ENCODE results near the gene PTPRA.

PTPRA gene

DNA sequence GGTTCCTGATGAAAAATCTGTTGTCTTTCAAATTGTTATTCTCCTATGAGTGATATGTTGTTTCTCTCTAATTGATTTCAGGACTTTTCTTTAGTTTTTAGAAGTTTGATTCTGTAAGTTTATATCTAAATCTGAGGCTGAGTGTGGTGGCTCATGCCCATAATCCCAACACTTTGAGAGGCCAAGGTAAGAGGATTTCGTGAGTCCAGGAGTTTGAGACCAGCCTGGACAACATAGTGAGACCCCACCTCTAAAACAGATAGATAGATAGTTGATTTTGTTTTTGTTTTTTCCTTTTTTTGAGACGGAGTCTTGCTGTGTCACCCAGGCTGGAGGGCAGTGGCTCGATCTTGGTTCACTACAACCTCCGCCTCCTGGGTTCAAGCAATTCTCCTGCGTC, 64.6 kb downstream of the PTPRA start:
- DNase-seq: no peak

- DNase-seq: no peak
Observed at GRCh38 chr20:2942439-2942838, 69.2 kb downstream of the PTPRA start.

GRCh38 chr20:2946988-2947961, 74.0 kb downstream of the PTPRA start:
- DNase-seq: no peak

DNA sequence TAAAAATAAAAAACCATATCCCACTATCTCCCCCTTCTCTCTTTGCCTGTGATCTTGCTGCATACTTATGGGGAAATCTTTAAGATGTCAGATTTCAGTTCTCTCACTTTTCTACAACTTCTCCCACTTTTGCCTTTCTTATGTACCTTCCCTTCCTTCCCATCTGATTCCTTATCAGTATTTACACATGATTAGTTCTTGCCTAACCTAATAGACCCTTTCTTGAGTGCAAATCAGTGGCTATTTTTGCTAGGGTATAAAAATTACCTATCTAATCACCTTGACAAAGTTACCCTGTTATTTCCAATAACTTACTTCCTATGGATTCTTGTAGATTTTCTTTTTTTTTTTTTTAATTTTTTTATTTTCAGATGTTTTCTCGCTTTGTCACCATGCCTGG, 75.7 kb downstream of the PTPRA start:
- no peak for DNase-seq

DNA sequence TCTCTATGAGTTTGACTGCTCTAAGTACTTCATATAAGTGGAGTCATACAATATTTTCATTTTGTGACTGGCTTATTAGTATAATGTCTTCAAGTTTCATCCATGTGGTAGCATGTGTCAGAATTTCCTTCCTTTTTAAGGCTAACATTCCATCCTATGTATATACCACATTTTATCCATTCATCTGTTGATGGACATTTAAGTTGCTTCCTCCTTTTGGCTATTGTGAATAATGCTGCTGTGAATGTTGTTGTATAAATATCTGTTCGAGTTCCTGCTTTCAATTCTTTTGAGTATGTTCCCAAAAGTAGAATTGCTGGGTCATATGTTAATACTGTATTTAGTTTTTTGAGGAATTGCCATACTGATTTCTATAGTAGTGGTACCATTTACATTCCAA, 79.5 kb downstream of the PTPRA start:
- no peak for DNase-seq

GRCh38 chr20:2955257-2955970, 82.1 kb downstream of the PTPRA start:
- DNase-seq: no peak

DNA sequence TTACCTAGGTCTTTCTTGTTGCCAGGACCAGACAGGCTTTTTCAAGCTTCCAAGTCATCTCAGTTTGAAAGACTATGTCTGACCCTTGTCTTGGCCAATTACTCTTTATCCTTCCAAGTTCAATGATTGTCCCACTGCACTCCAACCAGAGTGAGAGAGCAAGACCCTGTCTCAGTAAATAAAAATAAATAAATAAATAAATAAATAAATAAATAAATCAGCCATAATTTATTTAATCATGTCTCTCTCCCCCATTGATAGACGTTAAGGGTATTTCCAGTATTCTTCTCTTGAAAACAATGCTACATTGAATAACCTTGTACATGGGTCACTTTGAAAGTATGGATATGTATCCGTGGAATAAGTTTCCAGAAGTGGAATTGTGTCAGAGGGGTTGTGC, 83.2 kb downstream of the PTPRA start:
- no peak for DNase-seq

- DNase-seq: no peak
Observed at GRCh38 chr20:2967841-2968240, 94.6 kb downstream of the PTPRA start.

DNA sequence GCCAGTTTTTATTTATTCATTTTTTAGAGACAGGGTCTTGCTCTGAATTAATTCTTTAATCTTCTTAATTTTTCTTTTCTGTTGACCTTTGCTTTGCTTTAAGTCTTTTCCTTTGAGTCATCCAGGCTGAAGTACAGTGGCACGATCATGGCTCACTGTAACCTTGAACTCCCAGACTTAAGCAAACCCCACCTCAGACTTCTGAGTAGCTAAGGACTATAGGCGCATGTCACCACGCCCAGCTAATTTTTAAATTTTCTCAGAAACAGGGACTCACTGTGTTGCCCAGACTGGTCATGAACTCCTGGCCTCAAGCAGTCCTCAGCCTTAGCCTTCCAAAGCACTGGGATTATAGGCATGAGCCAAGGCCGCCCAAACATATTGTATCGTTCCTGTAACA, 98.8 kb downstream of the PTPRA start:
- DNase-seq: no peak

DNA sequence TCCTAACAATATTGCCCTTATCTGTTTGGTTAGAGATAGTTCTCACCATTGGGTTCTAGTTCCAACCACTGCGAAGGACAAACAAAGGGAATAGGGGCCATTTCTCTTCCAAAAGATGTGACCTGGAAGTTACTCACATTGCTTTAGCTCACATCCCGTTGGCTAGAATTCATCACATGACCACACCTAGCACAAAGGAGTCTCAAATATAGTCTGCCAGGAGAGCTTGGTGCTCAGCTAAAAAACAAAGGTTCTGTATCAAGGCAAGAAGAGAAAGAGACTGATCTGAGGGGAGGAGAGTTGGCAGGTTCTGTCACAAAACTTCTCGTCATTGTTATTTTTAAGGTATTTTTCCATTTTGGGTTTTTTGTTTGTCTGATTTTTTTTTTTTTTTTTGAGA, 100.3 kb downstream of the PTPRA start:
- DNase-seq: no peak

DNA sequence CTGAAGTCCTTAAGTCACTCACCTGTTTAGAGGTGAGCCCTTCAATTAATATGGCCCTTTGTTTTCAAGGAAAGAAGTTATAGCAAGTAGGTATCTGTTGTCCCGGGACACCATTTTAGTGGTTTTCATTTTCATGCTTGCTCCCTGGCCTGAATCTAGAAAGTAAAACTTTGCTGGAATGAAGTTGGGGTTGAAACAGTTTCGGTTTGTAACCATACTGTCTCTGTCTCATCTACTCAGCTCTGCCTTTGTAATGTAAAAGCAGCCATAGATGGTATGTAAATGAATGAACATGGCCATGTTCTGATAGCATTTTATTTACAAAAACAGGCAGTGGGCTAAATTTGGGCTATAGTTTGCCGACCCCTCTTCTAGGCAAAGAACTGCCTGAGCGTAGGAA, 105.2 kb downstream of the PTPRA start:
- no peak for DNase-seq

GRCh38 chr20:2981646-2982045, 108.4 kb downstream of the PTPRA start:
- DNase-seq: no peak

- no peak for DNase-seq
Observed at GRCh38 chr20:2983508-2983907, 110.2 kb downstream of the PTPRA start.

DNA sequence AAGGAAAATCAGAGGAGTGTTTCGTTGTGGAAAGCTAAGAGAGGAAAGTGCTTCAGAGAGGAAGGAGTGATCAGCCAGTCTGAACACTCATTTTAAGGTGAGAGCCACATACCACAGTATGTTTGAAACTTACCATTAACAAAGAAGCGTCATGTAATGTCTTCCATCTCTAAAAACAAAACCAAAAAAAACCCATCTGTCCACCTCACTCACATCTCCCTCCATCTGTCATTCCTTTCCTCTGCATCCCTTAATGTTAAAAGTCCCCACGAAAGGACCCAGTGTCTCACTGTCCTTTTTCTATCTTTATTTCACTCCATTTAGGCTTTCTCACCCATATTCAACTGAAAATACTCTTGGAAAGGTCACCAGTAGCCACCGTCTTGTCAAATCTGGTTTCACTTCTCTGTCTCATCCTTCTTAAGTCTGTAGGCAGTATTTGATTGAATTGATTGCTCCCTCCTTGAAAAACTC, 110.8 kb downstream of the PTPRA start:
- DNase-seq: no peak

- no peak for DNase-seq
Observed at GRCh38 chr20:2984956-2985661, 111.8 kb downstream of the PTPRA start.

DNA sequence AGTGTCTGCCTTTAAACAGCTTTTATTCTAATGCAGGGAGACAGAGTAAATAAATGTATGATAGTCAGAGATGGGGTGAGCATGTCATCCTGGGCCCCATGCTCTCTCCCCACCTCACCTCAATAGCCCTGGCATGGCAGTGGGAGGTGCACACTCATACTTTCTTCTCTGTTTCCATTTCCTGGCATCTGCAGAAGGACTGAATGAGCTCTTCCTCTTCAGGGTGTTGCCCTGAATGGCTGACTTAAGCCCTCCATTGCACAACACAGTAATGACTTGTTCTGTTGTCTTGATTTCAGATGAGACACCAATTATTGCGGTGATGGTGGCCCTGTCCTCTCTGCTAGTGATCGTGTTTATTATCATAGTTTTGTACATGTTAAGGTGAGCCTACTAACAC, 113.2 kb downstream of the PTPRA start:
- DNase-seq: no peak

DNA sequence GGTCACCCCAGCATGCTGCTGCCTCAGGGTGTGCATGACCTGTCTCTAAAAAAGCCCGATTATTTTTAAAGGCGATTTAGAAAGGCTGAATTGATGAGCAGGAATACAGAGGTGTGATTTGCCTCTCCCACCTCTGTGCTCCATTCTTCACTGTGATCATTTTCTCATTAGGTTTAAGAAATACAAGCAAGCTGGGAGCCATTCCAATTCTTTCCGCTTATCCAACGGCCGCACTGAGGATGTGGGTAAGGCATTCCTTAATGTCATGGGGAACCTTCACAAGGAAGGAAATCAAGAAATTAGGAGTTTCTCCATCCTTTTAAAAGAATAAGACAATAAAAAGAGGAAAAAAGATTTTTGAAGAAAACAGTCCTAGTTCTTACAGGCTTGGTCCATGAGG, 114.6 kb downstream of the PTPRA start:
- DNase-seq: no peak

DNA sequence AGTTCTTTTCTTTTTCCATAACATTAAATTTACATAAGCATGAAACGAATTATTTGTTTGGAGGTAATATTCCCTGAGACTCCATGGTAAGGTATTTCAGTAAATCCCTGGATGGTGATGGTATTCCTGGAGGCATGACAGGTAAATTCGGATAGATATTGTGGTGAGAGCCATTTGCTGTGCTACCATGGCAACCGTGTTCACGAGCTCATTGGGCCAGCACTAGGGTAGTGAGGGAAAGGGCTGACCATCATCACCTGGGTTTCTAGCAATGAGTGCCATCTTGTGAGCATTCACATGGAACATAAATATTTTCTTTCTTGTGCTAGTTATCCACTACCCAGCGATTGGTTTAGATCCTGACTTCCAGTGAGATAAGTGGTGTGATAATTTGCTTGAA, 118.3 kb downstream of the PTPRA start:
- peak; percentile 86 for DNase-seq

DNA sequence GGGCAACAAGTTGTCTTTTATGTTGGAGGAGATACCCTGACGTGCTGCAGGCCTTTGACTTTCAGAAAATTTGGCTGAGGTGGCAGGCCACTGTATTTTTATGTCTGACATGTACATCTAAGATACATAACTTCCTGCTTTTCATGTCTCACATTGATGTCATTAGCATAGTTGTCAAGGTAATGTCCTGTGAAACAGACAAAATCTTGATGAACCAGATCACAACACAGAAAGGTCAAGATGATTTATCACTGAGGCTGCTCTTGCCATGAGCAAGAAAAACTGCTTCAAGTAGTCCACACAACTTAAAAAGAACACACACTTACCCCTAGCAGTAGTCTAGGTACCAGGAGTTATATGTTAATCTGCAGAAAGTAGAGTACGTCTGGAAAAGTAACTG, 120.0 kb downstream of the PTPRA start:
- no peak for DNase-seq

DNA sequence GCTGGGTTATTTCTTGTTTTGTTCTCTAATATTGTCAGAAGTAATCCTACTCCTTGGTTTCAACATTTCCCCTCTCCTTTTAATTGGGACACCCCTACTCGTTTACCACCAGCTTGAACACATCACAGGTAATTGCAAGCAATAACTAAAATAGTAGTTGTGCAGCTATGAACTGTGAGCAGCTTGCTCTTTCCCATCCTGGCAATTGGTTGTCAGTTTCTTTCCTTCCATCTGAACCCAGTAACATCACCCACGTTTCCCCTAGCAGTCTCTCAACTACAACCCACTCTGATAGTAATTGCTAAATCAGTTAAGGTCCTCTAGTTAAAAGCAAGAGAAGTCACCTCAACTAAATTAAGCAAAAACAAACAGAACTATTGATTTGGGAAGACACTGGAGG, 122.5 kb downstream of the PTPRA start:
- DNase-seq: no peak

DNA sequence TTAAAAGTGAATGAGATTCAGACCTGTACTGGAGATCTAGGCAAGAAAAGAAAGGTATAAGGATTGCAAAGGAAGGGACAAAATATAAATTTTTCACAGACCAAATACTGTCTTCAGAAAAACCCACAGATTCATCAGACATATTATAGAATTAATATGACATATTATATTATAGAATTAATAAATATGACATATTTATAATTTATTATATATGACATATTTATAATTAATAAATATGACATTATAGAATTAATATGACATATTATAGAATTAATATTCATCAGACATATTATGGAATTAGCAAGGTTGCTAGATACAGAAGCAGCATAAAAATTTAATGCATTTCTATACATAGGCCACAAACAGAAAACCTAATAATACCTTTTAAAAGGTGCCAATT, 125.4 kb downstream of the PTPRA start:
- DNase-seq: no peak

- DNase-seq: no peak
Observed at GRCh38 chr20:3000852-3001523, 127.7 kb downstream of the PTPRA start.

DNA sequence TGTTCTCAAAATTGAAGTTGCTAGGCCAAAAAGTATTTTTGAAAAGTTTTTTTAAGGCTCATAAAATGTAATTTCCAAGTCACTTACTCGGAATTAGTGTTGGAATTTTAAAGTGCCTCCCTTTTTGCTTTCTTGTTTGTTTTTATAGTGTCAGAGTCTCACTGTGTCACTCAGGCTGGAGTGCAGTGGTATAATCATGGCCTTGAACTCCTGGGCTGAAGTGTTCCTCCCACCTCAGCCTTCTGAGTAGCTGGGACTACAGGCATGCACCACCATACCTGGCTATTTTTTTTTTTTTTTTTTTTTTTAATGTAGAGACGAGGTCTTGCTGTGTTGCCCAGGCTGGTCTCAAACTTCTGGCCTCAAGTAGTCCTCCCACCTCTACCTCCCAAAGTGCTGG, 130.1 kb downstream of the PTPRA start:
- DNase-seq: no peak
